ENCODE results near the gene PTPN5. TPM values are rescaled to one million over a fixed set of nuclear protein-coding genes. Genes with fewer than 3 reads are reported as not detected.

Gene PTPN5
- total RNA-seq, 1 experiment from 2014 or later = not detected

- no peak for DNase-seq (ENCODE audit: low read depth)
These were observed 48.2 kb downstream of the PTPN5 start for GRCh38 chr11:18743365-18743764.

- DNase-seq (ENCODE audit: low read depth) = no peak
These were observed 49.8 kb downstream of the PTPN5 start for GRCh38 chr11:18741783-18742182.

GRCh38 chr11:18739685-18740084 is 51.9 kb downstream of the PTPN5 start:
- DNase-seq (ENCODE audit: low read depth) = no peak

- DNase-seq (ENCODE audit: low read depth) = no peak
These were observed 54.0 kb downstream of the PTPN5 start for GRCh38 chr11:18737642-18738041.

GRCh38 chr11:18736590-18737148 is 54.9 kb downstream of the PTPN5 start:
- DNase-seq (ENCODE audit: low read depth) = no peak

GRCh38 chr11:18733202-18733601 is 58.4 kb downstream of the PTPN5 start:
- DNase-seq (ENCODE audit: low read depth) = no peak

GRCh38 chr11:18731949-18732821 is 59.4 kb downstream of the PTPN5 start:
- peak; percentile 60 for DNase-seq (ENCODE audit: low read depth)

GRCh38 chr11:18731441-18731840 is 60.2 kb downstream of the PTPN5 start:
- DNase-seq (ENCODE audit: low read depth) = no peak

GRCh38 chr11:18730020-18730419 is 61.6 kb downstream of the PTPN5 start:
- DNase-seq (ENCODE audit: low read depth) = no peak

- no peak for DNase-seq (ENCODE audit: low read depth)
These were observed 62.2 kb downstream of the PTPN5 start for GRCh38 chr11:18729426-18729825.

GRCh38 chr11:18728658-18729057 is 62.9 kb downstream of the PTPN5 start:
- no peak for DNase-seq (ENCODE audit: low read depth)

GRCh38 chr11:18727479-18728236 is 63.9 kb downstream of the PTPN5 start:
- peak; percentile 26 for DNase-seq (ENCODE audit: low read depth)

- DNase-seq (ENCODE audit: low read depth) = no peak
These were observed 65.6 kb downstream of the PTPN5 start, which contains the start of gene IGSF22 for GRCh38 chr11:18726040-18726439. Gene IGSF22 (minus strand): TSS chr11:18726188. CDS start chr11:18724236, 1,952 bp downstream.

- no peak for DNase-seq (ENCODE audit: low read depth)
These were observed 67.6 kb downstream of the PTPN5 start for GRCh38 chr11:18723991-18724390.

GRCh38 chr11:18722293-18722637 is 69.3 kb downstream of the PTPN5 start:
- DNase-seq (ENCODE audit: low read depth) = no peak

GRCh38 chr11:18721561-18722292 is 69.9 kb downstream of the PTPN5 start:
- DNase-seq (ENCODE audit: low read depth) = peak; percentile 22

GRCh38 chr11:18720808-18721560 is 70.6 kb downstream of the PTPN5 start:
- no peak for DNase-seq (ENCODE audit: low read depth)

GRCh38 chr11:18720091-18720807 is 71.3 kb downstream of the PTPN5 start:
- DNase-seq (ENCODE audit: low read depth) = no peak

- DNase-seq (ENCODE audit: low read depth) = no peak
These were observed 76.1 kb downstream of the PTPN5 start for GRCh38 chr11:18715476-18715875.

- DNase-seq (ENCODE audit: low read depth) = no peak
These were observed 77.2 kb downstream of the PTPN5 start for GRCh38 chr11:18714443-18714780.

Measured in HT1080 (cell line).